GM21825 (cell line): ENCODE measurements around the gene TNFRSF25.
"Not testable (repeated sequence)": the region's sequence is repeated elsewhere in the genome, so short reads cannot be mapped to it uniquely, and the experiment has no call there.

Experiments used
- ATAC-seq: cut with Tn5 transposase; IDR thresholded peaks from one replicate; pipeline ENCODE4 v1.9.1; 2021; ENCODE audit warnings: mild to moderate bottlenecking, moderate library complexity; ENCODE audit not compliant: unreplicated experiment

Gene TNFRSF25

DNA sequence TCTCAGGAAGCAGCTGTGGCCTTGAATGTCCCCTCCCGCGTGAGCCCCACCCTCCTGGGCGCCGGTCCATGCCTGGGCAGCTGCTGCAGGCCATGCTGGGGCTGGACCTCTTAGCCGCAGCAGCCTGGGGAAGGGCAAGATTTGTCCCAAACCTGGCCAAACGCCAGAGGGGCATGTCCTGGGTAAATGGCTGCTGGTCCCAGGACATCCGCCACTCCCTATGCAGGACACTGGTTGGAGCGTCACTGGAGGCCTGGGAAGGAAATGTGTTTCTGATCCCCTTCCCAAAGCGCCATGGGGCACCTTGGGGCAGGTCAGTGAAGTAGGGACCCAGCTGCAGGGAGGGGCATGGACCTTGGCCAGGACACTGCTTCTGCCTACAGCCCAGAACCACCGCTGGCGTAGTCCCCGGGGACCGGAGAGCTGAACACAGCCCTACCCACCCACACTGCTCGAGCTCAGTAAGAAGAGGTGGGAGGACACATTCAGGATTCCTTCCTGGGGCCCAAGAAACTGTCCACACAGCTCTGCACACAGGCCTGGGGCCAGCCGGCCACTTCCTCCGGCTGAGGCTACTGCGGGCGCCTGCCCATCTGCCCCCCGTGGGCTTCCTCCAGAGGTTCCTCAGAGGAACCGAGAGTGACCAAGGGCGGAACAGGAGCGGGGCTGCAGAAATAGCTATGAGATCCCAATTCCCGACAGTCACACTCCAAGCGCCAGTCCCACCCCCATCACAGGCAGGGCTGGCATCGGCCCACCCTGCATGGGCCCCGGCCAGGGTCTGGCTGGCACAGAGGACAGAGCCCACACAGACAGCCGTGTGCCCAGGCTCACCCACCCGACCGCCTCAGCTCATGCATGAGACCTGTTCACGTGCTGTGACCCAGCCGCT is 36.3 kb upstream of the TNFRSF25 start:
- no peak for ATAC-seq

- ATAC-seq: no peak
These were observed 35.4 kb upstream of the TNFRSF25 start for GRCh38 chr1:6501279-6501813.

DNA sequence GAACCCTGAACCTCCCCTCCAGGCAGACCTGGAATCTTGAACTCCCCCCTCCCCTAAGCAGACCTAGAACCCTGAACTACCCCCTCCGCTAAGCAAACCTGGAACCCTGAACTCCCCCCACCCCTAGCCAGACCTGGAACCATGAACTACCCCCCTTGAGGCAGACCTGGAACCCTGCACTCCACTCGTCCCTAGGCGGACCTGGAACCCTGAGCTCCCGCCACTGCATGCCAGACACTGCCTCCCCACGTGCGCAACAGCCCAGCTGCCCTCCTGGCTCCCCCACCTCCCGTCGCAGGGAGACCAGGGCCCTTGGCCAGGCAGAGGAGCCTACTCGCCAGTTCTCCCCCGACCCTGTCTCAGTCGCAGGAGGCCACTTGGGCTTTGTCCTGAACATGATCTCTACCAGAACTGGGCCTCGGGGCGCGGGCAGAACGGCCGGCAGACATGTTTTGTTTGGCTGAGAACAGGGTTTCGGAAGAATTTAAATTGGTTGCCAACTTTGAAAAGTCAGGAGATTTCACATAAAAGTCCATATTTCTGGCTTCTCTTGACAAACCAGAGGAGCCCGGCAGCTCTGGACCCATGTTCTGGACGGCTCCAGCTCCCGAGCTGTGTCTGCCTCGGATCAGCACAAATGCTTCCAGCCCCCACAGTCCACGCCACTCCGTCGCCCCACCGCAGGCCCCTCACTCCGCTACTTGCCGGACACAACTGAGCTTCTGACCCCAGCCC is 34.7 kb upstream of the TNFRSF25 start:
- no peak for ATAC-seq

- no peak for ATAC-seq
These were observed 33.3 kb upstream of the TNFRSF25 start for GRCh38 chr1:6499296-6499695.

- ATAC-seq: no peak
These were observed 32.7 kb upstream of the TNFRSF25 start for GRCh38 chr1:6498576-6499111.

GRCh38 chr1:6497867-6498575 is 32.0 kb upstream of the TNFRSF25 start:
- ATAC-seq: no peak

GRCh38 chr1:6497215-6497866 is 31.4 kb upstream of the TNFRSF25 start:
- no peak for ATAC-seq

DNA sequence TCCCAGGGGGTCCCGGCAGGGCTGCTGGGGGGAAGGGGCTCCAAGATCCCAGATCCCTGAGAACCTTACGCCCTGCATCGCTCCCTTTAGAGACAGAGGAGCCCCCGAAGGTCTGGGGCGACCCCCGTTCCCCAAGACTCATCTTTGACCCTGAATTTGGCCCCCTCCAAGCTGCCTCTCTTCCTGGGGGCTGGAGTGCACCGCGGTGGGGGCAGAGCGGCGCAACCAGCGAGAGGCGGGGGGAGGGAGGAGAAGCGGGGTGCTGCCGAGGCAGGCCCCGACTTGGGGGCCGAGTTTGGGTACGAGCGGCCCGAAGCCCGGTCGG is 30.9 kb upstream of the TNFRSF25 start:
- ATAC-seq: no peak

DNA sequence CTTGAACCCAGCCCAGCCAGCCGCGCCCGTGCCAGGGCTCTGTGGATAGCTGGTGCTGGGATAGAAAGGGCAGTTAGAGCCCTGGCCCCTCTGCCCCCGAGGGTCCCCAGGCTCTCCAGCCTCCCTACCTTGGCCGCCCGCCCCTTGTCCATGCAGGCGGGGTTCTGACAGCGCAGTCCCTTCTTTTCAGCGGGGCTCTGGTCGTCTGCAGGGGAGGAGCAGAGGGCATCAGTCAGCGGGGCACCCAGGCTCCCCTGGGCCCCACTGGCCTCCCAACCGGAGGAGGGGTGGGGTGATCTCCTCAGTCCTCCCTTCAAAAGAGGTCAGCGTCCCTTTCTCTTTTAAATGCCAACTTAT is 30.4 kb upstream of the TNFRSF25 start:
- ATAC-seq: no peak

DNA sequence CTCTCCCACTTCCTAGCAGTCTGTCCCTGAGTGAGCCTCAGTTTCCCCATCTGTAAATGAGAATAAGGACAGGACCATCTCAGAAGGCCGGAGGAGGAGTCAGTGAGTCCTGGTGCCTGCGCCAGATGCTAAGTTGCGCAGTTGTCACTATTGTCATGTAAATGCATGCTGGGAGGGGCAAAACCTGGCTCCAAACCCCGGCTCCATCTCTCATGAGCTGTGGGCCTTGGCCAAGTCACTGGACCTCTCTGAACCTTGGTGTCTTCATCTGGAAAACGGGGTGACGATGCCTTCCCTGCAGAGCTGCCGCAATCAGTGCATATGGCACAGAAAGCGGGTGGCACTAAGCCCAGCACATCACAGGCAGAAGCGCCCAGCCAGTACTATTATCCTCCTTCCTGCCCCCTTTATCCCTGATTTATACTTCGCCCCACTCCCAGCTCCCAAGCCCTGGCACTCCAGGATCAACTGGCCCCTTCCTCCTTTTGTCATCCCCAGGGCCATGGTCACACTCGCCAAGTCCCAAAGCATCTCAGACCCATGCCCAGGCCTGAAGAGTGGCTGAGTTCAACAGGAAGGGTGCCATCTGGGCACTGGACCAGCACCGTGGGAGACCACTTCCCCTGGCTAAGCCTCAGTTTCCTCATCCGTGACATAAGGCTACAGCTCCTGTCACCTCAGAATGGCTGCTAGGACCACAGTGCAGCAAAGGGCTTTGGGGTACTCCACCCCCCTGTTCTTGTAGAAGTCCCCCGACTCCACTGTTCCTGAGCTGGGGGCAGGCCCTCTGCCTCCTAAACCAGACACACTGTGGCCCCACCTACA is 29.8 kb upstream of the TNFRSF25 start:
- ATAC-seq: no peak

GRCh38 chr1:6495041-6495441 is 29.1 kb upstream of the TNFRSF25 start:
- no peak for ATAC-seq

- ATAC-seq: no peak
These were observed 28.7 kb upstream of the TNFRSF25 start for GRCh38 chr1:6494627-6495026.

DNA sequence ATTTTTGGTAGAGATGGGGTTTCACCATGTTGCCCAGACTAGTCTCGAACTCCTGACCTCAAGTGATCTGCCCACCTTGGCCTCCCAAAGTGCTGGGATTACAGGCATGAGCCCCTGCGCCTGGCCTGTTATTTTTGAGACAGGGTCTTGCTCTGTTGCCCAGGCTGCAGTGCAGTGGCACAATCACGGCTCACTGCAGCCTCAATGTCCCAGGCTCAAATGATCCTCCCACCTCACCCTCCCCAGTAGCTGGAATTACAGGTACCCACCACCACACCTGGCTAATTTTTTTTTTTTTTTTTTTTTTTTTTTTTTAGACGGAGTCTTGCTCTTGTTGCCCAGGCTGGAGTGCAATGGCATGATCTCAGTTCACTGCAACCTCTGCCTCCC is 27.9 kb upstream of the TNFRSF25 start:
- ATAC-seq: not testable (repeated sequence)

- ATAC-seq: no peak
These were observed 26.0 kb upstream of the TNFRSF25 start for GRCh38 chr1:6491966-6492365.

DNA sequence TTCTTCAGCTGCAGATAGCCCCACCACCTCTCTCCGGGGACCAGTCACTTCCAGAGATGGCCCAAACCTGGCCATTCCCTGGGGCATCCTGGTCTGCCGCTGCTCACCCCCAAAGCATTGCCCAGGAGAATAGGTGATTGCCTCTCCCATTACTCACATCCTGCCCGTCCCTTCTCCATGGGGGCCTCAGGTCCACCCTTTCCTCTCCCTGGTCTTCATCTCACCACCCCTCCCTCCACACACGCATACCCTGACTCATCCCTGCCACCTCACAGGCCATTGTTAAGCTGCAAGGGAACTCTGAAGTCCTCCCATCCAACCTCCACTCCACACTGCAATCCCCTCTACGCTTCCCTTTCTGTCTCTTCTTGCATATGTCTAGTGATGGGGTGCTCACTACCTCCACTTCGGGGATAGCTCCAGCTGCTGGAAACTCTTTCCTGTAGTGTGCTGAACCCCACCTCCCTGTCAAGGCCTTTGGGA is 25.5 kb upstream of the TNFRSF25 start, which contains the start of gene PLEKHG5:
Gene PLEKHG5 (minus strand): TSS at position 188 of the 483 bp plus-strand sequence. CDS start 14,096 bp downstream, outside the sequence.
- no peak for ATAC-seq

- no peak for ATAC-seq
These were observed 25.1 kb upstream of the TNFRSF25 start for GRCh38 chr1:6491081-6491449.

DNA sequence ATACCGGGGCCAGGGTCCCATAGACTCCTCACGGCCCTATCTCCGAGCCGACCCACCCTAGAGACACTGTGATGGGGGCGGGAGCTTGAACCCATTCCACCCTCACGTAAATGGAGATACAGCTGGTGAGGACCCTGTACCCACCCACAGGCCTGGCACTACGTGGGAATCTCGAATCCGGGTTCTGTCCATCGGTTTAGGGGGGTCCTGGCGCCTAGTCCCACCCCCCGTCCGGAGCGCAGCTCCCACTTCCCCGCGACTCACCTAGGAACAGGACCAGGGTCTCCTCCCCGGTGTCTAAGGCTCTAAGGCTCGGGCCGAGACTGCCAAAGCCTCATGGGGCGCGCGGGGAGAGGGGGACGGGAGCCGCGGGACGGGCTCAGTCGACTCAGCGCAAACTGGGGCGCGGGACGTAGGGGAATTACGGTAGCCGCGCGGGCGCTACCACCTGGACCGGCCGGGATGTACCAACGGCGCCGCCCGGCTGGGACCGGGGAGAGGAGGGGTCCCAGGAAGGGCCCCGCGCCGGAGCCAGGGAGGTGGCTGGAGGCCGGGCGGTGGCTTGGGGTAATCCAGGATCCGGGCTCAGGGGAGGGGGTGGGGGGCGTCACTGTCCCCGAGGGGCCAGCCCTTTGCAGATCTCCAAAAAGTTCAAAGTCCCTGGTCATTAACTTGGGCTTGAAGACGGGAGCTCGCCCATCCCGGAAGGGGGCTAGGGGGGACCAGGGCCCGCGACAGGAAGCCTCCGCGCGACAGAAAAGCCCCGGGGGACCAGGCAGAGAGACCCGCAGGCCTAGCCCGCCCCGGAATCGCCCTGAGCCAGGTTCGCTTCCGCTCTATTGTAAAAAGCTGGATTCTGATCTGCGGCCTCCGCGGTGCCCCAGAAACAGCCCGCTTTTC is 24.5 kb upstream of the TNFRSF25 start:
- ATAC-seq: peak; percentile 43

- ATAC-seq: peak; percentile 60
These were observed 23.8 kb upstream of the TNFRSF25 start for GRCh38 chr1:6489799-6490180.

DNA sequence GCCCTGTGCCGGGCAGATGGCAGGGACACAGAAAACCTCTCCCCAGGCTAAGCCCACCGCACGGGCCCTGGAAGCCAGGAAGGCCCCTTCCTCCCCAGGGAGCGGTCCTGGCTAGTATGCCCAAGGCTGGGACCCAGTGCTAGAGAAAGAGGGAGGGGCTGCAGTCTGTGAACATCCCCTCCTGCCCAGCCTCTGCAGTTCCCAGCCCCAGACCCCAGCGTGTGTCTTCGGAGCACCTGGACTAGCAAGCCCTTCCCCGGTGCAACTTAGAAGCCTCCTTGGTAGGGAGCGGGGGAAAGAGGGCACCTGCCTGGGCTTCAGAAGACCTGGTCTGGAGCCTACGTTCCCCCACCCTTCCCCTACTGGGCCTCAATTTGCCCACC is 23.4 kb upstream of the TNFRSF25 start:
- no peak for ATAC-seq
